ENCODE results near the gene RACGAP1.

RACGAP1 gene

GRCh38 chr12:49961993-49962764 is 63.1 kb downstream of the RACGAP1 start:
- DNase-seq (ENCODE audit: low read depth) = no peak
- H3K4me3 ChIP-seq (ENCODE audit: low read depth, low read length) = no peak overlapping the region

GRCh38 chr12:49961111-49961922 is 64.0 kb downstream of the RACGAP1 start, which contains the start of gene AQP5:
AQP5 (plus strand) TSS chr12:49961872; CDS start chr12:49962018, 146 bp downstream.
- H3K4me3 ChIP-seq (ENCODE audit: low read depth, low read length) = peak within 1 kb of the TSS; percentile 25

GRCh38 chr12:49960474-49961110 is 64.7 kb downstream of the RACGAP1 start:
- DNase-seq (ENCODE audit: low read depth) = no peak
- H3K4me3 ChIP-seq (ENCODE audit: low read depth, low read length) = no peak overlapping the region

More at GRCh38 chr12:49961111-49961922, 64.0 kb downstream of the RACGAP1 start, which contains the start of gene AQP5:
- DNase-seq (ENCODE audit: low read depth) = no peak

- H3K4me3 ChIP-seq (ENCODE audit: low read depth, low read length) = no peak overlapping the region
These were observed 65.4 kb downstream of the RACGAP1 start for GRCh38 chr12:49959685-49960473.

GRCh38 chr12:49957570-49957967 is 67.7 kb downstream of the RACGAP1 start:
- H3K4me3 ChIP-seq (ENCODE audit: low read depth, low read length) = no peak overlapping the region

More at GRCh38 chr12:49959685-49960473, 65.4 kb downstream of the RACGAP1 start:
- DNase-seq (ENCODE audit: low read depth) = peak; percentile 6

GRCh38 chr12:49956663-49957569 is 68.4 kb downstream of the RACGAP1 start:
- no peak for DNase-seq (ENCODE audit: low read depth)
- no peak overlapping the region for H3K4me3 ChIP-seq (ENCODE audit: low read depth, low read length)

More at GRCh38 chr12:49957570-49957967, 67.7 kb downstream of the RACGAP1 start:
- DNase-seq (ENCODE audit: low read depth) = no peak

GRCh38 chr12:49955899-49956662 is 69.2 kb downstream of the RACGAP1 start:
- no peak for DNase-seq (ENCODE audit: low read depth)
- no peak overlapping the region for H3K4me3 ChIP-seq (ENCODE audit: low read depth, low read length)

- no peak overlapping the region for H3K4me3 ChIP-seq (ENCODE audit: low read depth, low read length)
- DNase-seq (ENCODE audit: low read depth) = no peak
These were observed 70.1 kb downstream of the RACGAP1 start for GRCh38 chr12:49954863-49955830.

- no peak for DNase-seq (ENCODE audit: low read depth)
- H3K4me3 ChIP-seq (ENCODE audit: low read depth, low read length) = no peak overlapping the region
These were observed 71.1 kb downstream of the RACGAP1 start for GRCh38 chr12:49953961-49954846.

- no peak for DNase-seq (ENCODE audit: low read depth)
- no peak overlapping the region for H3K4me3 ChIP-seq (ENCODE audit: low read depth, low read length)
These were observed 72.1 kb downstream of the RACGAP1 start for GRCh38 chr12:49953151-49953550.

- no peak for DNase-seq (ENCODE audit: low read depth)
- H3K4me3 ChIP-seq (ENCODE audit: low read depth, low read length) = no peak overlapping the region
These were observed 72.8 kb downstream of the RACGAP1 start for GRCh38 chr12:49952391-49953055.

GRCh38 chr12:49951411-49952240 is 73.7 kb downstream of the RACGAP1 start:
- DNase-seq (ENCODE audit: low read depth) = no peak
- no peak overlapping the region for H3K4me3 ChIP-seq (ENCODE audit: low read depth, low read length)

- H3K4me3 ChIP-seq (ENCODE audit: low read depth, low read length) = no peak within 1 kb of the TSS
- DNase-seq (ENCODE audit: low read depth) = no peak
These were observed 74.7 kb downstream of the RACGAP1 start, which contains the start of gene AQP2 for GRCh38 chr12:49950273-49951251. AQP2 (plus strand) TSS chr12:49950737; CDS start chr12:49950831, 94 bp downstream.
